ENCODE measurements around the gene EXOC3L2.
"Not testable (repeated sequence)": the region's sequence is repeated elsewhere in the genome, so short reads cannot be mapped to it uniquely, and the experiment has no call there.

EXOC3L2 gene

DNA sequence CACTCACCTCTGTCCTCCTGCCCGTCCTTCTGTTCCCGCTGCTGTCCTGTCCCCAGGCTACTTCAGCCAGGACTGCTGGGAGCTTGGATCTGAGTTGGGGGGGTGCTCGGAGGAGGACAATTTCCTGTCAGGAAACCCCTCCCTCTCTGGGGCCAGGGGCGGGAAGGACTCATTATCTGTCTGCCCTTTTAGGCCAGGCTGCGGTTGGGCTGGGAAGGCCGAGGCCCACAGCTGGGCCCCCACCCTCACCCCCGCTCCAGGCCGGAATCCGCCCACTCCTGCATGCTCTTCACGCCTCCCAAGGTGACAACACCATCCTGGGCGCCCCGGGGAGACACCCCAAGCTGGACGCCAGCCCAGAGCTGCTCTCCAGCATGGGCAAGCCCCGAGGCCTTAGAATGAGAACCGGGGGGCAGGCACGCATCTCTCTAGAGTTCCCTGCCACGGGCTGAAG lies at the start of gene EXOC3L2:
TSS of gene EXOC3L2 (minus strand) at position 74 of the 454 bp plus-strand sequence. CDS start 6,362 bp downstream, outside the sequence.
- no peak for DNase-seq

DNA sequence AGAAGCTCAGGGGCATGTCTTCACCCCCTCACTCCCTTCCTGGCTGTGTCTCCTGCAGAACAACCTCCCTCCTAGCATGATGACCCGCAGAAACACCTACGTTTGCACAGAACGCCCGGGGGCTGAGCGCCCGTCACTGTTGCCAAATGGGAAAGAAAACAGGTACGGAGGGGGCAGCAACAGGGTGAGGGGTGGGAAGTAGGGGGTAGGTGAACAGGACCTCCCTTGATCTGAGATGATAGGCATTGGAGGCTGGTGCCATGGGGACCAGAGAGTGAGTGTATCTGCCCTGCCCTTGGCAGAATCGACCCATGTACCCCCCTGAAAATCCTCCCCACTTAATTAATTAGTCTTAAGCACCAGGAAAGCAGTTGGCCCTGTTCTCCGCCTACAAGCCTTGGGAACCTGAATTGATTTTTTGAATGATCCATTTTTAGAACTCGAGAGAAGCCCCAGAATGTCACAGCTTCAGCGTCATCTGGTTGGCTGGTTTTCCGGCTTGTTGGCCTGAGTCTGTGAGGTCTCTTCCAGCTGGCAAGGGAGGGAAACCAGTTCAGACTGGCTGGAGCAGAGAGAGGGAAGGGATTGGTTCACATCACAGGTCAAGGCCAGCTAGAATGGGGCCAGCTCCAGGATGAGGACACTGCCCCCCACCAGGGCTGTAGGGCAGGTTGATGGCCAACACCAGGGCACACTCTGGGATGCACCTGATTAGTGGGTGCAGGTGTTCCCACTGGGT lies 49.3 kb upstream of the EXOC3L2 start:
- DNase-seq: no peak

DNA sequence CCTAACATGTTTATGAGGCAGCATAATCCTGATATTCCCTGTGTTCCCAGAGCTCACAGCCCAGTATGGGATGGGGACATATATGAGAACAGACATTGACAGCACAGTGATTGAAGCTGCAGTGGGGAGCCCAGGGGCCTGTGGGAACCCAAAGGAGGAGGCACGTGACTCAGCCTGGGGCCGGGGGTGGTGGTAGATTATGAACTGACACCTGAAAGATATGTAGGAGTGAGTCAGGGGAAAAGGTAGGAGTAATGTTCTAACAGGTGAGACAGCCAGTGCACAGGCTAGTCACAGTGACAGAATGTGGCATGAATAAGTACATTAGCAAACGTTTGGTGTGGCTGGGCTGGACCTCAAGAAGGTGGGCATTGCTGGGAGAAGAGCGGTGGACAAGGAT lies 48.5 kb upstream of the EXOC3L2 start:
- DNase-seq: no peak

DNA sequence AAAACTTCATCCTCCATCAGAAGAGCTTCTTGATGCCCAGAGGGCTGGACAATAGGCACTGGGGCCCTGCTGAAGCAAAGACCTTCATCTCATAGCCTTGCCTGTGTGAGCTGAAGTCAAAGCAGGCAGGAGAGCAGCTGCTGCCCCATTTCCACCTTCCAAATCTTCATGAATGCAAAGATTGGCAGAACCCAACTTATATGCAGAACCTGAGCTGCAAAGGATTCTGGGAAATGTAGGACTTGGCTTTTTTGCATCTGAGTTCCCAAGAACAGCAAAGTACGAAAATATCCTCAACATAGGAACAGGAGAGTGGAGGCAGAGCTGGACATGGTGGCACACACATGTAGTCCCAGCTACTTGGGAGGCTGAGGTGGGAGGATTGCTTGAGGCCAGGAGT lies 46.6 kb upstream of the EXOC3L2 start:
- DNase-seq: no peak

DNA sequence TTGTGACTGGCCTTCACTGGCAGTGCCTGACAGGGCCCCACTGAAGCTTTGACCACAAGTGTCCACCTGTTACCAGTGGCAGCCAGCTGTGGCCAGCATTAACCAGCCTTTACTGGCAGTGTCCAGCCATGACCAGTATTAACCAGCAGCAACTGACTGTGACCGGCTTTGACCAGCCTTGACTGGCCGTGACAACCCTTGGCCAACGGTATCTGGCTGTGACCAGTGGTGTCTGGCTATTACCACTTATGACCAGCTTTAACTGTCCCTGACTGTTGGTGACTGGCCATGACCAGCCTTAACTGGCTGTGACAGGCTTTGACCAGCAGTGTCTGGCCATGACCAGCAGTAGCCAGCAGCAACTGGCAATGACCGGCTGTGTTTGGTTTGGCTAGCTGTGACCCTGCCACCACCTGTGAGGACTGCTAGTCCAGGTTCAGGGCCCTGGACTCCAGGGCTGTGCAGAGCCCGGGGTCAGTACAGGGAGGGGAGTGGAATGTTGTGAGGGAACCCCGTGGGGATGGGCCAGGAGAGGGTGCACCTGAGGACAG lies 45.2 kb upstream of the EXOC3L2 start:
- no peak for DNase-seq

DNA sequence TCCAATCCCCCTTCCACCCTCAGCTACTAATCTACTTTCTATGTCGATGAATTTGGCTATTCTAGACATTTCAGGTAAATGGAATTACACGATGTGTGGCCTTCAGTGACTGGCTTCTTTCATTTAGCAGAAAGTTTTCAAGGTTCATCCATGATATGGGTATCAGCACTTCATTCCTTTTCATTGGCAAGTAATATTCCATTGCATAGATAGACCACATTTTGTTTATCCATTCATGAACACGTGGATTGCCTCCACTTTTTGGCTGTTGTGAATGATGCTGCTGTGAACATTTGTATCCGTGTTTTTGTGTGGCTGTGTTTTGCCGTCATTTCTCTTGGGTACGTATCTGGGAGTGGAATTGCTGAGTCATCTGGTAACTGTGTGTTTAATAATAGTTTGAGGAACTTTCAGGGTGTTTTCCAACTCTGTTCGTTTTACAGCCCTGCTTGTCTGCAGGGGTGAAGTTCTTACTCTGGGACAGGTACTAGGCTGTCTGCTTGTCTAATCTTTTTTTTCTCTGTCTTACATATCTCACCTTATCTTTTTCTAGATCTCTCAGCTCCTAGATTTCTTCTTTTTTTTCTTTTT lies 38.3 kb upstream of the EXOC3L2 start:
- no peak for DNase-seq

DNA sequence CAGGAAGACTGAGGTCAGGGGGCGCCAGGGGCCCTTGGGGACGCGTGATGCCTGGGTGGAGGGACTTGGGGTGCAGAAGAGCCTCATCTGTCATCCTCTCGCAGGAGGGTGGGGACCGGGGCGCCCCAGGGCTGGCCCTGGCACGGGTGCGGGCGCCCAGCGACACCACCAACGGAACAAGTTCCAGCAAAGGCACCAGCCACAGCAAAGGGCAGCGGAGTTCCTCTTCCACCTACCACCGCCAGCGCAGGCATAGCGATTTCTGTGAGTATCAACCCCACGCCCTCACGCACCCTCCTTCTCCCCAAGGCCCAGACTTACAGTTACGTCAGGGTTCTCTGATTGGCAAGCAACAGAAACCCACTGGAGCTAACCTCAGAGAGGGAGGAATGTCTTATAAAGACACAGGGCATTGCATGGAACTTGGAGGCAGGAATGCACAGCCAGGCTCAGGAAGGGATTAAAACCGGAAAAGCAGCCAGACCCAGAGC lies 35.3 kb upstream of the EXOC3L2 start:
- DNase-seq: no peak

DNA sequence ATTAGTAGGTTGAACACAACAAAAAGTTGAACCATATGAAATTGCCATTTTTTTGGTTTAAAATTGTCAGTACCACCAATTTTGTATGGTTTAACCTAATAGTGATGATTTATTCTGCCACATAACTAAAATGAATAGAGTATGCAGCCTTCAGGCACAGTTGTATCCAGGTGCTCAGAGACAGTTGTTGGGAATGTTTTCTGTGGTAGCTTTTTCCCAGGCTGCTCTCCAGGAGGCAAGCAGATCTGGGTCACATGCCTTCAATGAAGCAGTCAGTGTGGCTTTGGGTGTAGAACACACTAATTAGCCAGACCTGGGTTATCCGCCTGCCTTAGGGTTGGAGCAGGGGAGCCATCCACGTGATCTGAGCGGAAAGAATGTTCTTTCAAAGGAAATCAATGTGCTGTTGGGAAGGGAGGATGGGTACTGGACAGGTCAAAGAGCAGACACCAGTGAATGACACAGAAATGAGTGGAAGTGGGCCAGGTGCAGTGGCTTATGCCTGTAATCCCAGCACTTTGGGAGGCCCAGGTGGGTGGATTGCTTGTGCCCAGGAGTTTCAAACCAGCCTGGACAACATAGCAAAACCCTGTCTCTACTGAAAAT lies 34.5 kb upstream of the EXOC3L2 start:
- DNase-seq: no peak

DNA sequence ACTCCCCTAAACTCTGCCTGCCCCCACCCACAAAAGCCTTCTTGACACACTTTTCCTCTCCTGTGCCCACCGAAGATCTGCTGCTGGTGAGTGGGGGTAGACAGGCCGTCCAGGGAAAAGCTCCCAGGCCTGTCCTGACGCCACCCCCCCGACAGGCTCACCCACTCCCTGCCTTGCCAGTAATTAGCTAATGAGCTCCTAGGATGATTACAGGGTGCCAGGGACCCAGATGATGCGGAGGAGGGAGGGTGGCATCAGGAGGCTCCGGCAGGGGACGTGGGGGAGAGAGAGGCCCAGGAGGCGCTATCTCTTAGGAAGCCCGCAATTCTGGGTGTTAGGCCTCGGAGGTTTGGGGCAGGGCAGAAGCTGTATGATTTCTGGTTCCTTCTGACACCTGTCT lies 32.9 kb upstream of the EXOC3L2 start:
- no peak for DNase-seq

DNA sequence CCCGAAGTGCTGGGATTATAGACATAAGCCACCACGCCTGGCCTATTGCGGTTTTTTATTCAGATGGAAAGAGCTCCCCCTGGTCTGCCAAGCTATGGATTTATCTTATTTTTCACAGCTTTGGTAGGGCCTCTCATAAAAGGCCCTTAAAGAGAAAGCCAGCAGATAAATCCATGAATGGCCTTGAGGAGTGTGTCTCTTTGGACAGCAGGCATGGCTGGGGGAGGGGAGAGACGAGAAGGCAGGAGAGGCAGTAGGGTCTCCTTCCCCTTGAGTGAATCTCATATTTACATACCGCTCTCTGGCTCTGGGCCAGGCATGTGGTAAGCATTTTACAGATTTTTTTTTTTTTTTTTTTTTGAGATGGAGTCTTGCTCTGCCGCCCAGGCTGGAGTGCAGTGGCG lies 31.1 kb upstream of the EXOC3L2 start:
- DNase-seq: no peak

DNA sequence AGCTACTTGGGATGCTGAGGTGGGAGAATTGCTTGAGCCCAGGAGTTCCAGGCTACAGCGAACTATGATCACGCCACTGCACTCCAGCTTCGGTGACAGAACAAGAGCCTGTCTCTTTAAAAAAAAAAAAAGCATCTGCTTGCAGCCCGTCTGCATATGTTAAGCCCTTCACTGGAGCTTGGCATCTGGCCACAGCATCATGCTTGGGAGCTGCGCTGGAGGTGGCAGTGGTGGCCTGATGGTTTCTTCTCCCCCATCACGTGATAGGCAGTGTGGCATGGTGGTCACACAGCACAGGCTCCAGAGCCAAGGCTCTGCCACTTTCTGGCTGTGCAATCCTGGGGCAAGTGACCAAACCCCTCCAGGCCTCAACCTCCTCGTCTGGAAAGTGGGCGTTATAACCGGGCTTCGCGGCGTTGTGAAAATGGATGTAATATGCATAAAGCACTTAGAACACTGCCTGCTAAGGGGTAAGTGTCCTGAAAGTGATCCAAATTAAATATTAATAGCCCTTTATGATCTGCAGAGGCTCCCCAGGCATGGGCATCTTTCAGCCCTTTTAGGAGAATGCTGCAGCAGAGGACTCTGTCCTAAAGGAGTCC lies 30.3 kb upstream of the EXOC3L2 start:
- no peak for DNase-seq

DNA sequence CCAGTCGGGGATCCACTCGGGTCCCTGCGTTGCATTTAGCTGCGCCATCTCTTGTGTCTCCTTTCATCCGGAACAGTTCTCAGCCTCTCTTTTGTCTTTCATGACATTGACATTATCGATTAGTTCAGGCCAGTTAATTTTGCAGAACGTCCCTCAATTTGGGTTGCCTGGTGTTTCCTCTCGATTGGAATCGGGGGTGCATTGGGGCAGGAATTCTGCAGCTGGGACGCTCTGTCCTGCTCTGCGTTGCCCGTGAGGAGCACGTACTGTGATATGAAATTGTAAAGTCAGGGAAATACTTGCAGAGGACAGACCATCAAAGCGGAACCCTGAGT lies 28.3 kb upstream of the EXOC3L2 start:
- no peak for DNase-seq

DNA sequence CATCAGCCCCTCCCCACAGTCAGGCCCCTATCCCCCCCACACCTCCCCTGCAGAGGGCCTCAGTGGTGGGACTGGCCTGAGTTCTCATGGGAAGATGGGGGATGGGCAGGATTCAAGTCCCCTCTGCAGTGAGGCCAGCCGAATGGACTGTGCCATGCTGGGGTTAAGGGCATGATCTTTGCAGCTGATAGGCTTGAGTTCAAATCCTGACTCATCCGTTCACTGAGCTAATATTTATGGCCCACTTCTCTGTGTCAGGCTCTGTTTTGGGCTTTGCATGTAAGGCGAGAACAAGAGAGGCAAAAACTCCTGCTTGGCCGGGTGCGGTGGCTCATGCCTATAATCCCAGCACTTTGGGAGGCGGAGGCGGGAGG lies 26.5 kb upstream of the EXOC3L2 start:
- no peak for DNase-seq

DNA sequence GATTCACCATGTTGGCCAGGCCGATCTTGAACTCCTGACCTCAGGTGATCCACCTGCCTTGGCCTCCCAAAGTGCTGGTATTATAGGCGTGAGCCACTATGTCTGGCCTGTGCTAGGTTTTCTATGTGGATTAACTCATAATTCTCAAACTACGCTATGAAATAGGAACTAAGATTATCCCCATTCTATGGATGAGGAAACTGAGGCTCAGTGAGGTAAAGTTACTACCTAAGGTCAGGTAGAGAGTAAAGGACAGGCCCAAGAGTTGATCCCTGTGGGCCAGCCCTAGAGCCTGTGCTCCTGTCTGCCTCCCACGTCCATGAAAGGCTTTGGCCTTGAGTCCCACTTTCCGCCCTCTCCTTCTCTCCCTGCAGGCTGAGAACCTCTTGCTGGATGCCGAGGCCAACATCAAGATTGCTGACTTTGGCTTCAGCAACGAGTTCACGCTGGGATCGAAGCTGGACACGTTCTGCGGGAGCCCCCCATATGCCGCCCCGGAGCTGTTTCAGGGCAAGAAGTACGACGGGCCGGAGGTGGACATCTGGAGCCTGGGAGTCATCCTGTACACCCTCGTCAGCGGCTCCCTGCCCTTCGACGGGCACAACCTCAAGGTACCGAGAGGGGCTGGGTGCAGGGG lies 26.0 kb upstream of the EXOC3L2 start:
- no peak for DNase-seq

DNA sequence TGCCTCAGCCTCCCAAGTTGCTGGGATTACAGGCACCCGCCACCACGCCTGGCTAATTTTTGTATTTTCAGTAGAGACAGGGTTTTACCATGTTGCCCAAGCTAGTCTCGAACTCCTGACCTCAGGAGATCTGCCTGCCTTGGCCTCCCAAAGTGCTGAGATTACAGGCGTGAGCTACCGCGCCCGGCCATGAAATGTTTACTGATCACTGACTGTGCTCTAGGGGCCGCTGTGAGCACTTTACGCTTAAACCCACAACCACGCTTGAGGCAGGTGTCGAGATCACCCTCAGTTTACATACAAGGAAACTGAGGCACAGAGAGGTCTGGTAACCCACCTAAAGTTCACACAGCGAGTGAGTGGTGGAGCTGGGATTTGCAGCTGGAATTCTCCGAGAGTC lies 24.7 kb upstream of the EXOC3L2 start:
- DNase-seq: not testable (repeated sequence)

DNA sequence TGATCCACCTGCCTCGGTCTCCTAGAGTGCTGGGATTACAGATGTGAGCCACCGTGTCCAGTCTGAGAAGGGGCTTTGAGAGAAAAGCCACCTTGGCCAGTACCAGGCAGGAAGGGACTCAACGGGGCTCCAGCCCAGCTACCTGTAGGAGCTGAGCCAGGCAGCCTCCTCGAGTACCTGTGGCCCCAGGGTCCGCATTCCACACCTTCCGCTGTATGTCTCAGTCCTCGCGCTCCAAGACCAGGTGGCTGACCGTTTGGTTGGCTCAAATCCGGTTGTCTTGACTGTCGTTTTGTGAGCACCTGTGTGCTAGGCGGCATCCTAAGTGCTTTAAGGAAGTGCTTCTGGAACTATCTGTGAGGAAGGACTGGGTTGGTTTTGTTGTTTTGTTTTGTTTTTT lies 22.1 kb upstream of the EXOC3L2 start:
- no peak for DNase-seq

DNA sequence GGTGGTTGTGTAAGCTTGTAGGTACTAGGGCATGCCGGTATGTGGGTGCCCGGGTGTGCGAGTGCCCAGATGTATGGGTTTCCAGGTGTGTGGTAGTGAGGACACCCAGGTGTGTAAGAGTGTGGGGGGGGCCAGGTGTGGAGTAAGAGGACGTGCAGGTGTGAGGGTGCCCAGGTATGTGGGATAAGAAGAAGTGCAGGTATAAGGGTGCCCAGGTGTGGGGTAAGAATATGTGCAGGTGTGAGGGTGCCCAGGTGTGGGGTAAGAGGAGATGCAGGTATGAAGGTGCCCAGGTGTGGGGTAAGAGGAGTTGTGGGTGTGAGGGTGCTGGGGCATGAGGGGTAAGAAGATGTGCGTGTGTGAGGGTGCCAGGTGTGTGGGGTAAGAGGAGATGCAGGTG lies 20.2 kb upstream of the EXOC3L2 start:
- DNase-seq: no peak

DNA sequence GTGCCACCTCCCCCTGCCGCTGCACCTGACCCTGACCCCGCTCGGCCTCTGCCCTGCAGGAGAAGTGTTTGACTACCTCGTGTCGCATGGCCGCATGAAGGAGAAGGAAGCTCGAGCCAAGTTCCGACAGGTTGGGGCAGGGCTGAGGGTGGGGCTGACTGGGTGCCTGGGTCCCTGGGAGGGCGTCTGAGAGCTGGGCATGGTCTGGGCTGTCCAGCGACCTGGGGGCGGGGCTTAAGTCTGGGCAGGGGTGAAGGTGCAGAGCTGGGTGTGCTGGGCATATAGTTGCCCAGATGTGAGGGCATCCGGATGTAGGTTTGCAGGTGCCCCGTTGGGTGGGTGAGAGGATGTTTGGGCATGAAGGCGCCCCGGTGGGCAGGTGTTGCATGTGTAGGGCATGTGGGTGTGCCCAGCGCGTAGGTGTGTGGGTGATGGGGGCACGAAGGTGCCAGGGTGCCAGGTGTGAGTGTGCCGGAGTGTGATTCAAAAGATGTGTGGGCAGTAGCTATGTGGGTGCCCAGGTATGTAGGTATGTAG lies 19.6 kb upstream of the EXOC3L2 start:
- DNase-seq: no peak

DNA sequence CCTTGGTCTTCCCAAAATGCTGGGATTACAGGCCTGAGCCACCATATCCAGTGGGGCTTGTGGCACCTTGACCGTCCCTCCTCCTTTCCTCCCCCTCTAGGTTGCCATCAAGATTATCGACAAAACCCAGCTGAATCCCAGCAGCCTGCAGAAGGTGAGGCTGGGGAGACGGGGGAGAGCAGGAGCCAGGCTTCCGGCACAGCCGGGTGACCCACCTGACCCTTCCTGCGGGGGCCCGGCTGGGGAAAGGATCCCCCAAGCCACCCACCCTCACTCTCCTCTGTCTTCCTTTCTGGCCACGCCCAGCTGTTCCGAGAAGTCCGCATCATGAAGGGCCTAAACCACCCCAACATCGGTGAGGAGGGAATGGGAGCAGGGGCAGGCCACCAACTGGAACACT lies 17.8 kb upstream of the EXOC3L2 start:
- DNase-seq: no peak

DNA sequence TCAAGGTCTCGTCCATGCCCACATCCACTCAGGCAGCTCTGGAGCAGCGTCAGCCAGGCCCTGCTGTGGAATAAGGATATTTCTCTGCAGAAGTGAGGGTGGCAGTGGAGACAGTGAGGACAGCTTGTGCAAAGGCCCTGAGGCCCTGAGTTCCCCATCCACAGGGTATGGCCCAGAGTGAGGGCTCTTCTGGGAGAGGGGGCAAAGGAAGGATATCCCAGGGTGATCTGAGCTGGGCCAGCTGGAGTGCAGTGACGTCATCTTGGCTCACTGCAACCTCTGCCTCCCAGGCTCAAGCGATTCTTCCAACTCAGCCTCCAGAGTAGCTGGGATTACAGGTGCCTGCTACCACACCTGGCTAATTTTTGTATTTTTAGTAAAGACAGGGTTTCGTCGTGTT lies 17.4 kb upstream of the EXOC3L2 start:
- DNase-seq: no peak

DNA sequence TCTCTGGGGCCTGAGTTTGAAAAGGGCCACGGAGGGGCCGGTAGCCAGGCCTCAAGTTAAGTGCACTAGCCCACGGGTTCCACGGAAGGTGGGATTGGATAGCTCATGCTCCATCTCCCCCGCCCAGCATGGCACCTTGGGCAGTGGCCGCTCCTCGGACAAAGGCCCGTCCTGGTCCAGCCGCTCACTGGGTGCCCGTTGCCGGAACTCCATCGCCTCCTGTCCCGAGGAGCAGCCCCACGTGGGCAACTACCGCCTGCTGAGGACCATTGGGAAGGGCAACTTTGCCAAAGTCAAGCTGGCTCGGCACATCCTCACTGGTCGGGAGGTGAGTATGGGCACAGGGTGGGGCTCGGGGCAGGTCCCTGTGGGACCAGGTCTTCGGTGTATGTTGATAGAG lies 13.7 kb upstream of the EXOC3L2 start:
- DNase-seq: no peak

DNA sequence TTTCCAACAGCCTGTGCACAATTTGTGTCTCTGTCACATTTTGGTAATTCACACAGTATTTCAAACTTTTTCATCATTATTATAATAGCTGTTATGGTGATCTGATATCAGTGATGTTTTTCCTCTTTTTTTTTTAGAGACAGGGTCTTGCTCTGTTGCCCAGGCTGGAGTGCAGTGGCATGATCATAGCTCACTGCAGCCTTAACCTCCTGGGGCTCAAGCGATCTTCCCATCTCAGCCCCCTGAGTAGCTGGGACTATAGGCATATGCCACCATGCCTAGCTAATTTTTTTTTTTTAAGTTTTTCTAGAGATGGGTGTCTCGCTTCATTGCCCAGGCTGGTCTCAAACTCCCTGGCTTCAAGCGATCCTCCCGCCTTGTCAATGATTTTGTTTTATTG lies 11.6 kb upstream of the EXOC3L2 start:
- no peak for DNase-seq

DNA sequence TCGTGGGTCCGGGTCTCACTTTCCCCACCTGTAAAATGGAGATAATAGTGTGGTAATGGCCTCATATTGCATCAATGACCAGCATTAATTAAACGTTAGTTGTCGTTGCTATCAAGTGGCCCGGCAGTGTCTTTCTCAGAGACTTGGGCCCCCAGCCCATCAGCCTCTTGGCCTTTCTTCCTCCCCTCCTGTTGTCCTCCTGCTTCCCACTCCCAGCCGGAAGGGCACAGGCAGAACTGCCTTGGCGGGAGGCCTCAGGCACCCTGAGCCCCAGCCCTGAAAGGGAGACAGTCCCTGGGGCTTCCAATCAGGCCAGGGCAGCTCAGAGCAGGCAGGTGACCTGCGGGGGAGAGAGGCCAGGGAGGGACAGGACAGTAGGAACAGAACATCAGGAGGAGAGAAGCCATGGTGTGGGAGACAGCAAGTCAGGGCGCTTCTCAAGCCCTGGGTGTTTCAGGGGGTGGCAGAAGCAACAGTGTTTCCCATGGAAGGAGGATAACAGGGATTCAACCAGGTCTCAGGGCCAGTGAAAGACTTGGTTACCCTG lies 10.5 kb upstream of the EXOC3L2 start:
- DNase-seq: no peak

All from activated CD4-positive, alpha-beta T cell treated with anti-CD3 and anti-CD28 coated beads for 1 hour (primary cell).